ENCODE data around the gene KRTAP15-1.

GRCh38 chr21:30439975-30440374, at the start of gene KRTAP15-1:
- TF ChIP-seq GATA2 (IDR thresholded peaks at IDR 0.05; ENCODE audit: low read depth, low read length), result no peak
- no peak for TF ChIP-seq GATA3 (IDR thresholded peaks at IDR 0.05; ENCODE audit: low read depth, low read length)

All from SH-SY5Y (cell line).